HG03159 (cell line): Measurements from ENCODE around the gene MLF1.
A peak's percentile ranks its signal among the peaks of the same experiment; 100 is the strongest.

Source experiments
- ATAC-seq: cut with Tn5 transposase; IDR thresholded peaks from one replicate; pipeline ENCODE4 v1.9.1; 2021; ENCODE audit warnings: mild to moderate bottlenecking, moderate library complexity; ENCODE audit not compliant: unreplicated experiment

MLF1 gene

DNA sequence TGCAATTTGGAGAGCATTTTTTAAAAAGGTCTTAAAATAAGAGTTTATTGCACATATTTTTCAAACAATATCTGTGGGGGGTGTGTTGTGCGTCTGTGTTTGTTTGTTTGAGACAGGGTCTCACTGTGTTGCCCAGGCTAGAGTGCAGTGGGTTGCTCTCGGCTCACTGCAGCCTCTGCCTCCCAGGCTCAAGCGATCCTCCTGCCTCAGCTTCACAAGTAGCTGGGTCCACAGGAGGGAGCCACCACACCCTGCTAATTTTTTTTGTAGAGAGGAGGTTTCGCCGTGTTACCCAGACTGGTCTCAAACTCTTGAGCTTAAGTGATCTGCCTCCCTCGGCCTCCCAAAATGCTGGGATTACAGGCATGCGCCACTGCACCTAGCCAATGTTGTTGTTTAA lies 2.7 kb downstream of the MLF1 start:
- no peak for ATAC-seq

DNA sequence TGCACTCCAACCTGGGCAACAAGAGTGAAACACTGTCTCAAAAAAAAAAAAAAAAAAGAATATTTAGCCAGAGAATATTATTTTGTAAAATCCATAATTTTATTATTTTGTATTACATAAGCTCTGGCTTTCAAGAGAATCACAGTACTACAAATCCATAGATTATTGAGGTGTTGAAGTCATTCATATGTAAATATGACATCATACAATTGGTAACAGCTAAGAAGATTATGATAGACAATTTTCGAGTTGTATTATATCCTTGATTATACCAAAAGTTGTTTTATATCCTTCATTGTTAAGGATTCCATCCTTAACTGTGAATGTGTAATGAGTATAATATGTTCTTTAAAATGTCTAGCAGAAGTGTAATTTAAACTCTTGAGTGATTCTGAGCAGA lies 3.7 kb downstream of the MLF1 start:
- no peak for ATAC-seq

DNA sequence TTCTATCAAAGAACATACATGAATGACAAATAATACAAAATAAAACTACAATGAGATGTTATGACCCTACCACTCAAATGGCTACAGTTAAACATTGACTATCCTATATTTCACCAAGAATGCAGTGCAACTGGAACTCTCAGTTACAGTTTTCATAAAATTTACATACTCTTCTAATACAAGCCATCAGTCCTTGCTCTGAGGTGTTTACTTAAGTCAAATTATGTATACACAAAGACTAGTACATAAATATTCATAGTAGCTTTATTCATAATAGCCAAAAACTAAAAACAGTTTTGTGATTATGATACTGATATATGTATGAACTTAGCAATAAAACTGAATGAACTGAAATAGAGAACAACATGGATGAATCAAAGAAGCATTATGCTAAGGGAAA lies 19.2 kb downstream of the MLF1 start:
- ATAC-seq: no peak

- ATAC-seq: no peak
Observed at GRCh38 chr3:158600787-158601186, 29.8 kb downstream of the MLF1 start.

DNA sequence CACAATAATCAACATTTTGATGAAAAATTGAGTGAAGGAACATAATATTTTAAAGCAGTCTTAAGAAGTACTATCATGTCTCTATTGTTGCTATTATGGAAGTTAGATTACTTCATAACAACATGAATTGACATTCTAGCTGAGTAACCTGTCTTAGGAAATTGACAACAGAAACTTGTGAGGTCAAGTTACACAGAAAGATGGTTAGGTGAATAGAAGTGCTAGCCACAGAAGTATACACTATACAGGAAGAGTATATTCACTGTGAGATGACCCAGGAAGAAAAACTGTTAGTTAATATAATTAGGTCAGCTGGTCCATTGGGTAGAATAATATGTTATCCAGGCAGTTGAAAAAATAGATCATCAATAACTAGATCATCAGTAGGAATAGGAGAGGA lies 31.2 kb downstream of the MLF1 start:
- ATAC-seq: no peak

DNA sequence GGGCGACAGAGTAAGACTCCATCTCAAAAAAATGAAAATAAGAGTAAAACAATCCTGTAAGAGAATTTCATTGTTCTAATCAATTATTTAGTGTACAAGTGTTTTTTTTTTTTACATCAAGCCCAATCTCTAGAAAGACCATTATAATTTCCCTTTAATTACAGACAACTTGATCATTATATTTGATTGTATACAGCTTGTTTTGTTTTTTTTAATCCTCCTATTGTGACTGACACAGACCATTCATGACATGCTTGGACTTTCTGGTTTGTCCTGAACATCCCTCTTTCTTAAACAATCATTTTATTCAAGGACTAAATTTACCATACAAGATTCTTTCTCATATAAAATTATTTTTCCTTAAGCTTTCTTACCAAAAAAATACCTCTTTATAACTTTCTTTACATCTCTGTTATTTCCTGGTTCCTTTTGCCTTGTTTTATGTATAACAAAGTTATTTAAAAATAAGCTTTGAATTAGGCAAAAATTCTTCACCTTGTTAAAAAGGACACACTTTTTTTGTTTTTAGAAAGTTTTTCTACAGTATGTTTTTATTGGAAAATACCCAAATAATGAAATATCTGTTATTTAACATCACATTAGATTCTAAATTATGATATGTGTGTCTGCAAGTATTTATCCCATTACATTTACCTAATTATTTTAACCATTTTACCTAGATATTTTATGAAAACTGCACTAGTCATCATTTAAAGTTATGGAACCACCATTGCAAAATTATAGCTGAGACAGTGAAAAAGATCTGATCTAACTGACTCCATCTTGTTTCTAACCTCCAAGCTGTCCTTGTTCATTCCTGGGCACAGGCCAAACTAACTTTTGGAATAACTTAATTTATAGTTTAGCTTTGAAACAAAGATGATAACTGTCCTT lies 47.2 kb downstream of the MLF1 start:
- ATAC-seq: no peak

GRCh38 chr3:158625881-158626280 lies 54.9 kb downstream of the MLF1 start:
- ATAC-seq: no peak

- ATAC-seq: no peak
Observed at GRCh38 chr3:158631981-158632380, 61.0 kb downstream of the MLF1 start.

DNA sequence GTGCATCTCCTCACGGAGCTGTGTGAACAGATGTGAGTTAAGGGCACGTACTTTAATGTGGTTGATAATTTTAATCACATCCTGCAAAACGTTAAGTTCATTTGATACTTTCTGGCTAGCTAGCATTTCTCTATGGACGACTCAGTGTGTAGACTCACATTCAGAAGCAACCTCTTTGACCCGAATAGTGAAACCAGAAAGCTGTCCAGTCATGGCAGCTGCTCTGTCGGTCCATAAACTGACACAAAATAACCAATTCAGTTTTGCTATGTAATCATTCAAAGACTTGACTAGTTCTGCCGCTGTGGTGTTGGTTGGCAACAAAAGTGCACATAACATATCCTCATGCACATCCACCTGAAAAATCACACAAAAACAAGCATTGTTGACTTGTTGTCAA lies 69.7 kb downstream of the MLF1 start:
- ATAC-seq: no peak

- ATAC-seq: no peak
Observed at GRCh38 chr3:158642005-158642404, 71.0 kb downstream of the MLF1 start.

DNA sequence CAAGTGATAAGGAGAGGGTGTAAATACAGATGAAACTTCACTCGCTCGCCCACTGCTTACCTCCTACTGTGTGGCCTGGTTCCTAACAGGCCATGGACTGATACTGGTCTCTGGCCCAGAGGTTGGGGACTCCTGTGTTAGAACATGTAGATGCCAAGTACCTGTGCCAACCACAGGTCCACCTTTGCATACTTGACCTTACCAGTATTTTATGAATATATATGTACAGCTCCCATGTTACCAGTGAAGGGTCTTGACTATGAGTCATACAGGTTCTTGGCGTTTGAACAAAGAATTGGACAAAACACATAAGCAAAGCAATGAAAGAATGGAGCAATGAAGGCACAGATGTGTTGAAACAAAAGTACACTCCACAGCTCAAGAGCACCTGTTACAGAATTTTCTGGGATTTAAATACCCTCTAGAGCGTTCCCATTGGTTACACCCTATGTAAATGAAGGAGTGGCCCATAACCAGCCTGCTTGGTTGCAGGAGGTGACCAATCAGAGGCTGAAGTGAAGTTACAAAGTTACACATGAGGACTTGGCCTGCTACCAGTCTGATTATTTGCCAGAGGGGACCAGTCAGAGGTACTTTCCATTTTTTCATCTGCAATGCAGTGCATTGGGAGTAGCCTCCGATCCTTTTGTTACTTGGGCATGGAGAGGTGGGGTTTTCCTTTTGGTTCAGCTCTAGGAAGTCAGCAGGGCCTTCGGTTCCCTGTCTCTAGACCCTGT lies 71.6 kb downstream of the MLF1 start:
- no peak for ATAC-seq

- peak; percentile 99 for ATAC-seq
Observed at GRCh38 chr3:158644345-158644908, 73.4 kb downstream of the MLF1 start, which contains the start of gene GFM1. GFM1 (plus strand) TSS chr3:158644527; CDS start chr3:158644635, 108 bp downstream.

- ATAC-seq: no peak
Observed at GRCh38 chr3:158649791-158650190, 78.8 kb downstream of the MLF1 start.

DNA sequence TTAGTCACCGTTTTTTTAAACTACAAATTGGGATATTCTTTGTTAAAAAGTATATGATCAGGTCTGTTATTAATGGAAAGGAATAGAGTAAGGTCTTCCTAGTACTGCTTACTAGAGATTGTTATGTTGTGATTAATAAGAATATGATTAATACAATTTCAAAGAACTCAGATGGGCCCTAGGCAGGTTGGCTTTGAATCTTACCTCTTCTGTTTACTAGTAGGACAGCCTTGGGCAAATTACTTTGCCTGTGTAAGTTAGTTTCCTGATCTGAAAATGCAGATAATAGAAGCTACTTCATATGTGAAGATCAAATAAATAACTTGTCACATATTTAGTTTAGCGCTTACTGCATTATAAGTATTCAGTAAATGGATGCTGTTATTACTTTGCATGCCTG lies 80.2 kb downstream of the MLF1 start:
- ATAC-seq: no peak

- no peak for ATAC-seq
Observed at GRCh38 chr3:158652463-158652862, 81.5 kb downstream of the MLF1 start.
